ENCODE data around the gene C1orf198. TPM values are rescaled to one million over a fixed set of nuclear protein-coding genes. Genes with fewer than 3 reads are reported as not detected.

C1orf198 gene
- total RNA-seq, 6 experiments from 2014 or later, result 72.4 to 118 (median 88.4) TPM

- no peaks in the 10 kb centered on the region for H3K36me3 Mint-ChIP-seq (ENCODE audit: low read depth)
- H3K9me3 Mint-ChIP-seq, result no peaks in the 10 kb centered on the region
- no peak overlapping the region for H3K4me3 Mint-ChIP-seq
- H3K27me3 Mint-ChIP-seq (ENCODE audit: insufficient read depth), result no peaks in the 10 kb centered on the region; the same call in 1 of the 2 replicates
- peaks cover 71% of the 10 kb centered on the region for H3K4me1 Mint-ChIP-seq (ENCODE audit: low read depth)
- DNase-seq, result no peak
- no peak for TF ChIP-seq CTCF (IDR thresholded peaks at IDR 0.05)
- H3K27ac Mint-ChIP-seq, result peak overlapping the region; percentile 97
Observed at GRCh38 chr1:230823426-230823825, 44.9 kb downstream of the C1orf198 start.

GRCh38 chr1:230822092-230822581 is 46.2 kb downstream of the C1orf198 start:
- TF ChIP-seq CTCF (IDR thresholded peaks at IDR 0.05), result no peak
- Mint-ChIP-seq H3K4me3 (no peak overlapping the region), H3K4me1 (ENCODE audit: low read depth) (peaks cover 58% of the 10 kb centered on the region), H3K27ac (no peak overlapping the region), H3K9me3 (no peaks in the 10 kb centered on the region), H3K27me3 (ENCODE audit: insufficient read depth) (peaks cover 1% of the 10 kb centered on the region; the same call in 1 of the 2 replicates), H3K36me3 (ENCODE audit: low read depth) (no peaks in the 10 kb centered on the region; the same call in 1 of the 2 replicates)
- DNase-seq, result no peak

GRCh38 chr1:230821346-230821745 is 47.0 kb downstream of the C1orf198 start:
- no peak for TF ChIP-seq CTCF (IDR thresholded peaks at IDR 0.05)
- Mint-ChIP-seq H3K4me1 (ENCODE audit: low read depth) (peaks cover 50% of the 10 kb centered on the region), H3K4me3 (no peak overlapping the region), H3K27ac (no peak overlapping the region), H3K27me3 (ENCODE audit: insufficient read depth) (peaks cover 1% of the 10 kb centered on the region; the same call in 1 of the 2 replicates), H3K9me3 (no peaks in the 10 kb centered on the region), H3K36me3 (ENCODE audit: low read depth) (no peaks in the 10 kb centered on the region; the same call in 1 of the 2 replicates)
- DNase-seq, result no peak

GRCh38 chr1:230820568-230820967 is 47.8 kb downstream of the C1orf198 start:
- H3K4me3 Mint-ChIP-seq, result no peak overlapping the region
- peaks cover 1% of the 10 kb centered on the region; the same call in 1 of the 2 replicates for H3K27me3 Mint-ChIP-seq (ENCODE audit: insufficient read depth)
- DNase-seq, result no peak
- peaks cover 43% of the 10 kb centered on the region for H3K4me1 Mint-ChIP-seq (ENCODE audit: low read depth)
- H3K36me3 Mint-ChIP-seq (ENCODE audit: low read depth), result no peaks in the 10 kb centered on the region; the same call in 1 of the 2 replicates
- H3K27ac Mint-ChIP-seq, result no peak overlapping the region
- no peak for TF ChIP-seq CTCF (IDR thresholded peaks at IDR 0.05)
- H3K9me3 Mint-ChIP-seq, result no peaks in the 10 kb centered on the region

- H3K4me1 Mint-ChIP-seq (ENCODE audit: low read depth), result peaks cover 37% of the 10 kb centered on the region
- no peaks in the 10 kb centered on the region for H3K9me3 Mint-ChIP-seq
- TF ChIP-seq CTCF (IDR thresholded peaks at IDR 0.05), result no peak
Observed at GRCh38 chr1:230819976-230820375, 48.3 kb downstream of the C1orf198 start.

More at GRCh38 chr1:230819976-230820375, 48.3 kb downstream of the C1orf198 start:
- H3K4me3 Mint-ChIP-seq, result no peak overlapping the region
- no peak overlapping the region for H3K27ac Mint-ChIP-seq
- no peak for DNase-seq
- no peaks in the 10 kb centered on the region; the same call in 1 of the 2 replicates for H3K36me3 Mint-ChIP-seq (ENCODE audit: low read depth)
- peaks cover 1% of the 10 kb centered on the region; the same call in 1 of the 2 replicates for H3K27me3 Mint-ChIP-seq (ENCODE audit: insufficient read depth)
